HK-2 (cell line): ENCODE measurements around the gene TMTC3.
A peak's percentile ranks its signal among the peaks of the same experiment; 100 is the strongest.
"Not testable (repeated sequence)": the region's sequence is repeated elsewhere in the genome, so short reads cannot be mapped to it uniquely, and the experiment has no call there.

Source experiments
- DNase-seq: peaks from one replicate; pipeline ENCODE4 v3.0.0-alpha.2; 2018; ENCODE audit not compliant: unreplicated experiment

The TMTC3 gene

DNA sequence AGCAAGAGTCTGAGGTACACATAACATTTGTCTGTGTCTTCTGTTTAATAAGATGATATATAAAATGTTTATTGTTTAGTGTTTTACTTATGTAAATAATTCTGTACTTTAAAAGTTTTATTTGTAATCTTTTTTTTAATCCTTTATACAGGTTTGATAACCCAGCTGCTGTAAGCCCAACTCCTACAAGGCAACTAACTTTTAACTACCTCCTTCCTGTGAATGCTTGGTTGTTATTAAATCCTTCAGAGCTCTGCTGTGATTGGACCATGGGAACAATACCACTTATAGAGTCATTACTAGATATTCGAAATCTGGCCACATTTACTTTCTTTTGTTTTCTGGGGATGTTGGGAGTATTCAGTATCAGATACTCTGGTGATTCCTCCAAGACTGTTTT is 24.1 kb downstream of the TMTC3 start:
- DNase-seq = no peak

DNA sequence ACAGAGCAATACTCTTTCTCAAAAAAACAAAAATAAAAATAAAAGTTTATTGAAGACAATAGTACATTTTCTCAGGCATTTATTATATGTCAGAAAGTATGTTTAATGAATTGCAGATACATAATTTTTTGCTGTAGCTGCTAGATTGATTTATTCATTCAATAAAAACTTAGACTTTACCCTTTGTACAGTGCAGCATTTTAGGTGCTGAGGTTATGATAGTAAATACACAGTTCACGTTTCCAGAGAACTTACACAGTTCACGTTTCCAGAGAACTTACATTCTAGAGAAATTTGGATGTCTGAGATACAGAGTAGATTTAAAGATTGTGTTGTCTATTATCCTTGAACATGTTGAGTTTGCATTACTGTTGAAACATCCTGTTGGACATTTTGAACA is 25.3 kb downstream of the TMTC3 start:
- DNase-seq = no peak

DNA sequence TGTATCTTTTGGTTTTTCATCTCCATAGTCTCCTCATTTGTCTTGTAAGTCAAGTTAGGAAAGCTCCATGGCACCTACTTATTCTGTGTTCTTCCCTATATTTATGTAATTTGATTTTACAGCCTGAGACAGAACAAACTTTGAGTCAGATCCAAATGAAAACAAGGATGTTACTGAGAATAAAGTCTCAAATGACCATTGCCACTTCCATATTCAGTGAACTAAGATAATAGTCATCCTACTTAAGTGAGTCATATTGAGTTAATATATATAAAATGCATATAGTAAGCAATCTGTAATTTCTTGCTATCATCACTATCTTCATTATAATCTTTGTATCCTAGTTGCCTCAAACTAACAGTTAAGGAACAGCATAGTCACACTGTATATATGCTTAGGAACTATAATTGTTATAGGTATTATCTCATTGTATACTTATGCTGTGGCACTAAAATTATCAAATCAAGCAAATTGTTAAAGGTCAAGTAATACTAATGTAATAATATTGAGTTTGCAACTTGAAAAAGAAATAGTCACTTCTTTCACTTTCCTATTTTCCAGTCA is 30.8 kb downstream of the TMTC3 start:
- no peak for DNase-seq

DNA sequence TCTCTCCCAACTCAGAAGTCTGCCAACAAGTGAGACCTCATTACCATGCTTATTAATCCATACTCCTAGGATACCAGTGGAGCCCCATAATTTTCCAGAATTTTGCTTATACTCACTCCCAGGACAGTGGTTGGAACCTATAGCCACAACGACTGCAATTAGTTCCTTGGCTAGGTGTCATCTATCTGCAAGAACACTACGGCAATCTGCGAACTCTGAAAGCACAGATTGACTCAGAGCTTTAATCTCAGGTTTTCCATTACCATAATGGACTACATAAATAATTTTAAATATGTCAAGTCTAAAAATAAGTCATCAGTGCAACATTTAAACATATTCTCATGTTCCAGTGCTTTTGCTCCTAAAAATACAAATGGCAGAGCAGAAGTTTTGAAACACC is 33.4 kb downstream of the TMTC3 start:
- DNase-seq = no peak

DNA sequence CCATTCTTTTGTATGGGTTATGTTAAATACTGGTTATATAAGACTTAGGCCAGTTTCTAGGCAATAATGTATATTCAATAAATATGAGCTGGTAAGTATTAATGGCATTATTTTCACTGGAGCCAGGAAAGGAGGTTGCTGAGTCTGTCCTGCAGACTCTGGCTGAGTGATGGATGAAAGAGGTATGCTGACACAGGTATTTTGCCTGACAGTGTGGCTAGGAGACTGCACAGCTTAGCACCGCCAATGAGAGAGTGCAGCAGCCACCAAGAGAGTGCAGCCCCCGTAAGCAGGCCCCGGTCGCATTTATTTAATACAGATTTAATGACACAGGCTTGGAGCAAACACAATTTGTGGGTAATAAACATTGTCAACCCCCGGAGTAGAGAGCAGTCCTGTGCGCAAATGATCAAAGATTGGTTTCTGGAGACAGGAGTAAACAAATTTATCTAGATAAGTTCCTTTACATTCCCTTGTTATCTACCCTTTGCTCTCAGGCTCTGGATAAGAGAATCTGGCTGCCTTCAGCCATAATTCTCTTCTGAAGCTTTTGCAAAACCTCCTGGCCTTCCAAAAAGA is 37.4 kb downstream of the TMTC3 start:
- no peak for DNase-seq

DNA sequence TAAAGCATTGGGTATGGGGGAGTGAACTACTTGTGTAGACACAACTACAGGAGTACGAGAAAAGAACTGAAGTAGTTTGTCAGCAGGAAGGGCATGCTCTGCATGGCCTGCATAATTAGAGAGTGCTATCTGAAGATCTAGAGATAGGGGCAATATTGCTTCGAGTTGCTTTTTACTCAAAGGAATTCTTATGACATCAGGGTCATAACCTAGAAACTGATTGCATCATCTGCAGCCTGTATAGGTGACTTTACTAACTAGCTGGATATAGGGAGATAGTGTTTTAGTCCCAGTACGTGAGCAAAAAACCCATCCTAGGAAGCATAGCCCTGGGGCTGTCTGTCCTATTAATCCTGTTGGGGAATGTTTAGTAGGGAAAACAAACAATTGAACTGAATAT is 39.8 kb downstream of the TMTC3 start:
- DNase-seq = no peak

DNA sequence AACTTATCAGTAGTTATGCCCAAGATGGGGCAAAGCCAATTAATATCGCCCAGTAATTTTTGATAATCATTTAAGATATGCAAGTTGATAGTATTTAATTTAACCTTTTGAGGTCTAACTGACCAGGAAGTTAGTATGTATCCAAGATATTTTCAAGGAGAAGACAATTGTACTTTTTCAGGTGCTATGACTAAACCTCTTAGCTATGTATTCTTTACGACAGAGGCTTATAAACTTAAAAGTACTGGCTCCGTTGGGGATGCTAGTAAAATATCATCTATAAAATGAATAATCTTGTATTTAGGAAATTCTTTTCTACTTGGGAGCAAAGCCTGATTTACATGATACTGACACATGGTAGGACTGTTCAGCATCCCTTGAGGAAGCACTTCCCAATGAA is 40.3 kb downstream of the TMTC3 start:
- DNase-seq = no peak

DNA sequence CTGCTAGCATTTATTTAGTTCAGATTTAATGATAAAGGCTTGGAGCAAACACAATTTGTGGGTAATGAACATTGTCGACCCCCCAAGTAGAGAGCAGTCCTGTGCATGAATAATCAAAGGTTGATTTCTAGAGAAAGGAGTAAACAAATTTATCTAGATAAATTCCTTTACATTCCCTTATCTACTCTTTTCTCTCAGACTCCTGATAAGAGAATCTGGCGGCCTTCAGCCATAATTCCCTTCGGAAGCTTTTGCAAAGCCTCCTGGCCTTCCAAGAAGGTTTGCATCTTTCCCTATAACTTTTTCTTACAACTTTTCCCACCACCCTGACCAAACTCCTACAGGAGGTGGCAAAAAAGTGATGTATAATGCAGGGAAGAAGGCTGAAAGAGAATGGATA is 42.1 kb downstream of the TMTC3 start:
- DNase-seq = no peak

DNA sequence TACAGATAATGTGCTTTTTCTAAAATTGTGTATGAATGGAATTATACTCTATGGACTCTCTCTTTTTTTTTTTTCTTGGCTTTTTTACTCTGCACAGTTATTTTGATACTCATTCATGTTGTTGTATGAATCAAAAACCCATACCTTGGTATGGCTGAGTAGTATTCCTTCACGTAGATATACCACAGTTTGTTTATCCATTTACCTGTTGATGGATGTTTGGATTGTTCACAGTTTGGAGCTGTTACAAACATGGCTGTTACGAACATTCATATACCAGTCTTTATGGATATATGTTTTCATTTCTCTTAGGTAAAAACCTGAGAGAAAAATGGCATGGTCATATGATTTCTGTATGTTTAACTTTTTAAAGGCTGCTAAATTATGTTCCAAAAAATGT is 43.2 kb downstream of the TMTC3 start:
- DNase-seq = no peak

DNA sequence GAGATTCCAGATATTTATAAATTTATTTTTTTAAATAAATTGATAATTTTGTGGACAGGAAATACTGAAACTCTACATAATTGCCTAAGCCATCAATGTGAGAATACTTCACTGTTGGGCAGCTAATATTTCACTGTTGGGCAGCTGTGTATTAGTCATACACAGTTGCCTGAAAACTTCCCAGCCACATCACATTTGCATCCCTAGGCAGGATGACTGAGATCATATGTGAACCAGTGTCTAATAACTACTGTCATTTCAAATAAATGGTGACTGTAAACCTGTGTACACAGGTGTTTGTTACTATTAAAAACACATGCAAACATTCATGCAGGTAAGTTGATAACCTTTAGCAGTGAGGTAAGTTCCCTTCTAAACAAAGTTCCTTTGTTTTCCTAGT is 43.9 kb downstream of the TMTC3 start:
- DNase-seq = peak; percentile 14

DNA sequence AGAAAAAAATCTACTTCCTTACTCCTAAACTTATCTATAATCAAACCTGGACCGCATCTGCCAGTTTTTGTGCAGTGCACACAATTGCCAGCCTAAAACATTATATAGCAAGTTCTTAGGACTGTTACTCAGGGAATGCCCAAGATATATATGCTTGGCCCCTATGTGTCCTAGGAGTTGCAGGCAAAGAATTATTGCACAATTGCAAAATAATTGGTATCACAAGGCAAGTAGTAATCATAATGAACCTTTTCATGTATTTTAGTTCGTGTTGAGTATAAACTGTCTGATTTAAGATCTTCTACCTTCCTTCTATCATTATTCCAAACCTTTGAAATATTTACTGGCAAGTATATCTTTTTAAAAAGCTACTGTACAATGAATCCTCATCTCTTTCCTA is 45.5 kb downstream of the TMTC3 start:
- DNase-seq = no peak

DNA sequence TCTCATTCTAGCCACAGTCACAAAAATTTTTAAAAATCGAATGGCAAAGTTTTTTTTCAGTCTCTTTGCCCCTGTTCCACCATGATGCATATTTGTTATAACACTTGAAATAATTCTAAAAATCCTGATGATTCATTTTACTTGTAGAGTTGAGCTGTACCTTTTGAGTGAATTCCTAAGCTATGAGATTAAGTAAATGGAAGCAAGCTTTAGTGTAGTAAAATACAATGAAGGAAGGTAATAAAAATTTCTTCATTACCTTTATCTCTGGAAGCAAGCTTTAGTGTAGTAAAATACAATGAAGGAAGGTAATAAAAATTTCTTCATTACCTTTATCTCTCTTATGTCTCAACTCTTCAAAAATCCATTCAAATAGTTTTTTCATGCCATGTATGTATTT is 46.1 kb downstream of the TMTC3 start:
- no peak for DNase-seq

DNA sequence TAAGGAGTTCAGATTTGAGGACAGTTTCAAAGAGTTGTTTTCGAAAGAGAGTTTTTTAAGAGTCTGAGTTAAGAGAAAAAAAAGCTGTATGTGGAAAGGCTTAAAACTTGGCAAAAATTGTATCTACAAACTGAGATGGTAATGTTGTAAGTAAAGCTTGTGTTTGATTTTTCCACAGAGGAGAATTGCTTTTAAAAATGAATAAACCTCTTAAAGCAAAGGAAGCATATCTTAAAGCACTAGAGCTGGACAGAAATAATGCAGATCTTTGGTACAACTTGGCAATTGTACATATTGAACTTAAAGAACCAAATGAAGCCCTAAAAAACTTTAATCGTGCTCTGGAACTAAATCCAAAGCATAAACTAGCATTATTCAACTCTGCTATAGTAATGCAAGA is 50.3 kb downstream of the TMTC3 start:
- DNase-seq = no peak

DNA sequence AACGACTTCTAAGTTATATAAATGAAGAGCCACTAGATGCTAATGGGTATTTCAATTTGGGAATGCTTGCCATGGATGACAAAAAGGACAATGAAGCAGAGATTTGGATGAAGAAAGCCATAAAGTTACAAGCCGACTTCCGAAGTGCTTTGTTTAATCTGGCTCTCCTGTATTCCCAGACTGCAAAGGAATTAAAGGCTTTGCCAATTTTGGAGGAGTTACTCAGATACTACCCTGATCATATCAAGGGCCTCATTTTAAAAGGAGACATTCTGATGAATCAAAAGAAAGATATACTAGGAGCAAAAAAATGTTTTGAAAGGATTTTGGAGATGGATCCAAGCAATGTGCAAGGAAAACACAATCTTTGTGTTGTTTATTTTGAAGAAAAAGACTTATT is 52.8 kb downstream of the TMTC3 start:
- no peak for DNase-seq

DNA sequence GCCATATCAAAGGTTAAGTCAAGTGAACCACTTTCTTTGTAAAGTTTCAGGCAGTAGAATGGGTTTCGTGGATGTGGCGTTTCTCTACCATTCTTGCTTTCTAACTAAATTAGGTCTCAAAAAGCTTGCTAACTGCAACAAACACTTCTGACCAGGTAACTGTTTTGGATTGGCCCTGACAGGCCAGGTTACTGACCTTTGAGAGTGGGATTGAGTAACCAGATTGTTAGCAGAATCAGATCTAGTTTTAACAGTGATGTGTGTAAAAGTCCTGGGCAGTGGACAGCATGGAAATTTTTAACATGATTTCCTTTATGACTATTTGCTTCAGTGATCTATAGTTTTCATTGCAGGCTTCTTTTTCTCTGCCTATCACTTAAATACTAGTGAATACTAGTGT is 57.9 kb downstream of the TMTC3 start:
- no peak for DNase-seq

DNA sequence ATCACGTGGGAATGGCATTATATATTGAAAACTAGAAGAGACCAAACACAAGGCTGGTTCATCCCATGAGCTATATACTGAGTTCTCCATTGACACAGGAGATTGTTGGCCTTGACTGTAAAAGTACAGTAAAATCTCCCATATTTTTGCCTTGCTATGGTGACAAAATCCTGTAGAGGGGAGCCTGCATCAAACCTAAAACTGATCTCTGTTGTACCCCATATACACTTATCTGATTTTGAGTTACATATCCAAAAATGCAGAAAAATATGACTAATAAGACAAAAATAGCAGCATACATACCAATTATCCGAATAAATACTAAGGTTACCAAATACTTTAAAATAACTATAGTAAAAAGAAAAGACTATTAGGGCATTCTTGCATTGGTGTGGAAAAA is 60.4 kb downstream of the TMTC3 start:
- DNase-seq = no peak

DNA sequence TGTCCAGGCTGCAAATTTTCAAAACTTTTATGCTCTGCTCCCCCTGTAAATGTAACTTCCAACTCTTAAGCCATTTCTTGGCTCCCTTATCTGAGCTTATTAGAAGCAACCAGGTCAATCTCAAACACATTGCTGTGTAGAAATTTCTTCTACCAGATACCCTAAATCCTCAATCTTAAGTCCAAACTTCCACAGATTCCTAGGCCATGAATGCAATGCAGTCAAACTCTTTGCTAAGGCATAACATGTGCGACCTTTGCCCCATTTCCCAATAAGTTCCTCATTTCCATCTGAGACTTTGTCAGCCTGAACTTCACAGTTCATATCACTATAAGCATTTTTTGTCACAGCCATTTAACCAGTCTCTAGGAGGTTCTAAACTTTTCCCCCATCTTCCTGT is 64.5 kb downstream of the TMTC3 start:
- DNase-seq = no peak

DNA sequence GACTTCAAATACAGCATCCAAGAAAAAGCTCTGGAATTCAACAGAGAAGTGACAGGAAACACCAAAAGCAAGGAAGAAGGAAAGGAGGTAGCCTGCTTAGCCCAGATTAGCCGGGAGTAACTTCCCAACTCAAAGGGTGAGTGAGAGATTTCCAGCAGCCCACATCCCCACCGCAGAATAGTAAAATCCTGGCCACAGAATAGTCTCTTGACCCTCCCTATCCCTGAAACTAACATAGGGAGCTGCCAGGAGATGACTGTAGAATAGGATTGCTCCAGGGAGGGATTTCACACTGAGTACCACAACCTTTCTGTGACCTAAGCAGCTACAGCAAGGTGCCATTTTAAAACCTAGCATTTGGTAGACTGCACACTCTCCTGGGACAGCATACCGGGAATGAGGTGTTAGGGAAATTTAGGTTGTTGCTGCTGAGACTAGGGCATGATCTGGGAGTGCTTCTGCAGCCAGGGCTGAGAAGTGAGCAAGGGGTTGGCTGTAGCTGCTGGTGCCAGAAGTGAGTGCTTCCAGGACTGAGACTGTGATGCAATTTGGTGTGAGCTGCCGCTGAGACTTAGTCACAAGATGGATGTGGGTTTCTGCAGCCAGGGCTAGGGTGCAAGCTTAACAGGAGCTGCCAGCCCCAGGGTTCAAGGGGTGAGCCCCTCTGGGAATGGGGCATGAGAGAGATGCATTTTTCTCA is 66.0 kb downstream of the TMTC3 start:
- no peak for DNase-seq

DNA sequence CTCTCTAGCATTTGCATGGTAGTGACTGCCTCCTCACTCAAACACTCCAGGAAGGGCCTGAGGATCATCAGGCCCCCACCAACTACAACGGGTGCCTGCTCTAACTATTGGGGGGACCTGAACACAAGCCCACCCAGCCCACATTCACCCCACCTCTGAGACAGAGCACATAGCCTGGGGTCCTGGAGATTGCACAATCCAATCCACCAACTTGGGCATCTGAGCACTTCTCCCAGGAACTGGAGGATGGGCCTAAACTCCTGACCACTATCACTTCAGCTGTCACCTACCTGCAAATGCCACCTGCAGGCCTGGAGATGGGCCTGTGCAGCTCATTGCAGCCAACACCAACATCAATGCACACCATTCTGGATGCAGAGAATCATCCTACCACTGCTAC is 66.6 kb downstream of the TMTC3 start:
- DNase-seq = no peak

DNA sequence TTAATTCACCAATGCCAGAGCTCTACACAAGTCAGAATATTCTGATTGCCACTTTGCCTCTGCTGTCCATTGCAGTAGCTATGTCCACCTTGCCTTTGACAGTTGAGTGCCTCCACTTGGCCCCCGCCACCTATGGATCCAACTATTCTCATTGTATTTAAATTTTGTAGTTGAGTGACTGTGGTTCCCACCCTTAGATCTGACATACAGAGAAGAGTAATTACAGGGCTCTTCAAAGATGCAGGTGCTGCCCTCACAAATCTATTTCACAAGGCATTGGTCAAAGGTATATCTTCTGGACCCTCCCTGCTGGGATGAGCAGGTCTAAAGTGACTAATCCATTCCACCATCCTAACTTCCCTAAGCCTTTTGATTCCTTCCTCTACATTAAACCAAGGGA is 68.2 kb downstream of the TMTC3 start:
- DNase-seq = not testable (repeated sequence)

DNA sequence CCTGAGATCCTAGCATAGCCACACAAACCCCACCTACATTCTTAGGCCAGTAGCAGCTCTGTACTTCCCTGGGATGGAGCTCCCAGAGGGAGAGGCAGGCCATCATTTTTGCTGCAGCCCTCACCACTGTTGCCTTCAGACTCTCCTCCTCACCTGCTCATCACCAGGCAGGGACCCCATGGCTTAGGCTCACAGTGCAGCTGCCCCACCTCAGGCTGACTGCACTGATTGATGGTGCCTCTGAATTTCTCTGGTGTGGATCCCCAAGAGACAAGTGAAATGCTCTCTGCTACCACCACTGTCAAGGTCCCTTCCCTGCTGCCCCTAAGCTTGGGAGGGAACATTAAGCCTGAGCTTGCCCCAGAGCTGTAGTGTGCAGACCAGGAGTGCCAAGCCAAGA is 76.2 kb downstream of the TMTC3 start:
- DNase-seq = no peak

DNA sequence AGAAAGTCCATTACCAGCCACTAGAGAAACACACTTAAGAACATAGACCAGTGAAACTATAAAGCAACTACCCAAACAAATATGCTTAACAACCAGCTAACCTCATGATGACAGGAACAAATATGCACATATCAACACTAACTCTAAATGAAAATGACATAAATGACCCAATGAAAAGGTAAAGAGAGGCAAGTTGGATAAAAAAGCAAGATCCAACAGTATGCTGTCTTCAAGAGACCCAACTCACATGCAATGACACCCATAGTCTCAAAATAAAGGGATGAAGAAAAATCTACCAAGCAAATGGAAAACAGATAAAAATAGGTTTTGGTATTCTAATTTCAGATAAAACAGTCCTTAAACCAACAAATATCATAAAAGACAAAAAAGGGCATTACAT is 77.8 kb downstream of the TMTC3 start:
- DNase-seq = no peak

DNA sequence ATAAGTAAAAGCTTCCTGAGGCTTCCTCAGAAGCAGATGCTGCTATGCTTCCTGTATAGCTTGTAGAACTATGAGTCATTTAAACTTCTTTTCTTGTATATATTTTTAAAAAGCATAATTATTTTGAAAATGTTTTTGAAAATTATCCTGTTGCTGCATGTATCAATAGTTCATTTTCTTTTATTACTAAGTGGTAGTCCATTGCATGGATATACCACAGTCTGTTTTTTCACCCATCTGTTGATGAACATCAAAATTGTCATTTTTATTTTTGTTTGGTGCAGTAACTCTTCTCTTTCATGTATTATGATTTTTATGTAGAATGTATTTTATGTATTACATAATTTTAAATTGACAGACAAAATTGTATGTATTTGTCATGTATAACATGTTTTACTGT is 81.4 kb downstream of the TMTC3 start:
- DNase-seq = no peak

DNA sequence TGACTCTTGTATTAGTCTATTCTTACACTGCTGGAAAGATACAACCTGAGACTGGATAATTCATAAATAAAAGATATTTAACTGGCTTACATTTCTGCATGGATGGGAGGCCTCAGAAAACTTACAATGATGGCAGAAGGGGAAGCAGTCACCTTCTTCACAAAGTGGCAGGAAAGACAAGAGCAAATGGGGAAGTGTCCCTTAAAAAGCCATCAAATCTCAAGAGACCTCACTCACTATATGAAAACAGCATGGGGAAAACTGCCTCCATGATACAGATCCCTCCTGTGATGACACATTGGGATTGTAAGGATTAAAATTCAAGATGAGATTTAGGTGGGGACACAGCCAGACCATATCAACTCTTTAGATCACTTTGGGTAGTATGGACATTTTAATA is 83.7 kb downstream of the TMTC3 start:
- no peak for DNase-seq
